ENCODE results near the gene CTSL. TPM values are rescaled to one million over a fixed set of nuclear protein-coding genes. Genes with fewer than 3 reads are reported as not detected.
A peak's percentile ranks its signal among the peaks of the same experiment; 100 is the strongest.

CTSL gene
- total and polyA plus RNA-seq, 2 of the 13 experiments (the other 11 are each of a cell fraction or from before 2014, with no cell fraction given) = 78.1 to 113 TPM

GRCh38 chr9:87725900-87726709 lies at the start of gene CTSL (continued):
- TF ChIP-seq ZNF652 (CRISPR knock-in tag; IDR thresholded peaks at IDR 0.05; ENCODE audit: borderline replicate concordance, low read depth) = no peak
- TF ChIP-seq HOXA5 (CRISPR knock-in tag; IDR thresholded peaks at IDR 0.05) = peak; percentile 90
- TF ChIP-seq RBAK (CRISPR knock-in tag; IDR thresholded peaks at IDR 0.05) = peak; percentile 59; the same call in 1 of the 2 replicates
- no peak for TF ChIP-seq MED8 (CRISPR knock-in tag; IDR thresholded peaks at IDR 0.05; ENCODE audit: insufficient replicate concordance)
- no peak for TF ChIP-seq KAT7 (CRISPR knock-in tag; IDR thresholded peaks at IDR 0.05; ENCODE audit: borderline replicate concordance)
- no peak for TF ChIP-seq FOXK2 (IDR thresholded peaks at IDR 0.05)
- TF ChIP-seq AHDC1 (CRISPR knock-in tag; IDR thresholded peaks at IDR 0.05; ENCODE audit: borderline replicate concordance) = peak; percentile 61
- TF ChIP-seq ZNF331 (CRISPR knock-in tag; IDR thresholded peaks at IDR 0.05) = peak; percentile 24; the same call in 1 of the 2 replicates
- peak; percentile 54; the same call in 1 of the 2 replicates for TF ChIP-seq TFE3 (CRISPR knock-in tag; IDR thresholded peaks at IDR 0.05)
- no peak for TF ChIP-seq CEBPB (IDR thresholded peaks at IDR 0.05; ENCODE audit: borderline replicate concordance, low read depth, low read length)
- peak; percentile 56; the same call in 1 of the 2 replicates for TF ChIP-seq KMT2B (CRISPR knock-in tag; IDR thresholded peaks at IDR 0.05)
- peak; percentile 89 for TF ChIP-seq ZSCAN31 (CRISPR knock-in tag; IDR thresholded peaks at IDR 0.05; ENCODE audit: low read depth)
- peak; percentile 20 for TF ChIP-seq ZBTB26 (CRISPR knock-in tag; IDR thresholded peaks at IDR 0.05; ENCODE audit: borderline replicate concordance)
- TF ChIP-seq POGZ (CRISPR knock-in tag; IDR thresholded peaks at IDR 0.05) = peak; percentile 59; the same call in 1 of the 2 replicates
- TF ChIP-seq MEF2D (CRISPR knock-in tag; IDR thresholded peaks at IDR 0.05) = peak; percentile 81
- TF ChIP-seq HDAC6 (IDR thresholded peaks at IDR 0.05; ENCODE audit: low read depth, low read length) = no peak
- peak; percentile 36; the same call in 1 of the 2 replicates for TF ChIP-seq KMT2A (CRISPR knock-in tag; IDR thresholded peaks at IDR 0.05)
